ENCODE data around the gene GRP.
"Not testable (repeated sequence)": the region's sequence is repeated elsewhere in the genome, so short reads cannot be mapped to it uniquely, and the experiment has no call there.

- not testable (repeated sequence) for TF ChIP-seq POLR2A, CTCF, EP300 (IDR thresholded peaks at IDR 0.05)
These were observed 41.9 kb downstream of the GRP start for GRCh38 chr18:59261842-59262241.

Data from stomach (tissue), 4 donors.